HepG2 (cell line): ENCODE data around the gene ADAMTS17. TPM values are rescaled to one million over a fixed set of nuclear protein-coding genes. Genes with fewer than 3 reads are reported as not detected.

Experiments used
- ATAC-seq: fragments of 200-7000 bp; cut with Tn5 transposase; 3 replicates; pipeline ENCODE4 v1.9.1; 2020; ENCODE audit warnings: mild to moderate bottlenecking, moderate library complexity
- BruUV-seq: library from RNA; stranded (reverse); fragments of 400-500 nt; replicated peaks from 2 replicates; lab custom pipeline; 2021; lab: Mats Ljungman, UMichigan
- CTCF ChIA-PET: fragments of 300-600 bp; formaldehyde crosslinking; extraction: SDS; loops from one replicate; lab custom pipeline; 2021; ENCODE audit warnings: low total read pairs, inconsistent platforms, low intra/inter-chr PET ratio; lab: Yijun Ruan, JAX
- POLR2A ChIA-PET: fragments of 350-600 bp; sonication (Branson Sonifier 250); formaldehyde crosslinking; loops from one replicate; lab custom pipeline; 2020; ENCODE audit warnings: antibody characterized with exemption, inconsistent platforms; lab: Yijun Ruan, JAX
- DNase-seq: peaks from one replicate; pipeline ENCODE4 v3.0.0-alpha.2; 2015; ENCODE audit warnings: low spot score
- FAIRE-seq: peaks from 3 replicates; lab custom pipeline; 2011; peaks lifted over from hg19 to GRCh38; lab: Jason Lieb, UNC
- H2AFZ ChIP-seq: one replicate; pipeline ENCODE4 v1.6.1; 2011; ENCODE audit warnings: low read length, inconsistent platforms
- H3K27ac ChIP-seq: fragments of 300-600 bp; 3 replicates; pipeline ENCODE4 v1.8.0; 2011; ENCODE audit warnings: mixed run types, mild to moderate bottlenecking, mixed read lengths, low read length, inconsistent platforms; ENCODE audit not compliant: insufficient read depth; ENCODE audit errors: extremely low read length
- H3K27me3 ChIP-seq, 2 experiments: fragments of 200-600 bp in 1 of 2; 2 replicates in 1 of 2; 3 replicates in 1 of 2; pipeline versions ENCODE4 v1.6.0 to v1.8.0; 2011; ENCODE audit warnings: low read length in 2 of 2, mild to moderate bottlenecking in 2 of 2, moderate library complexity in 2 of 2, inconsistent platforms in 1 of 2; ENCODE audit not compliant: insufficient read depth in 2 of 2, control insufficient read depth in 1 of 2
- H3K36me3 ChIP-seq, 2 experiments: fragments of 200-600 bp in 1 of 2; replicated peaks in 1 of 2; 2 replicates in 1 of 2; 3 replicates in 1 of 2; pipeline versions ENCODE4 v1.5.1 to v1.8.0; 2011; ENCODE audit warnings: low read length in 2 of 2, inconsistent platforms in 1 of 2; ENCODE audit not compliant: insufficient read depth in 2 of 2, control insufficient read depth in 1 of 2
- H3K4me1 ChIP-seq: 2 replicates; pipeline ENCODE4 v1.5.1; 2012; ENCODE audit warnings: low read length, inconsistent platforms; ENCODE audit not compliant: insufficient read depth
- H3K4me2 ChIP-seq: 2 replicates; pipeline ENCODE4 v1.6.0; 2011; ENCODE audit warnings: low read depth, low read length, inconsistent platforms
- H3K4me3 ChIP-seq, 3 experiments: fragments of 200-600 bp in 1 of 3; sonication (generic), shearing (Covaris generic) in 1 of 3; replicated peaks in 1 of 3; 2 replicates each; pipeline ENCODE4 v1.5.1; 2011 to 2016; ENCODE audit warnings: low read length in 3 of 3, inconsistent platforms in 2 of 3, low read depth in 2 of 3, mild to moderate bottlenecking in 2 of 3, control low read depth in 1 of 3, mixed read lengths in 1 of 3; ENCODE audit not compliant: insufficient read depth in 1 of 3
- H3K79me2 ChIP-seq: one replicate; pipeline ENCODE4 v1.6.1; 2011; ENCODE audit warnings: low read length, inconsistent platforms; ENCODE audit not compliant: insufficient read depth
- H3K9ac ChIP-seq: 2 replicates; pipeline ENCODE4 v1.6.0; 2011; ENCODE audit warnings: mild to moderate bottlenecking, low read depth, low read length, inconsistent platforms; ENCODE audit not compliant: insufficient read depth
- H3K9me3 ChIP-seq: 2 replicates; pipeline ENCODE4 v1.5.1; 2012; ENCODE audit warnings: mild to moderate bottlenecking, low read length
- H4K20me1 ChIP-seq: 2 replicates; pipeline ENCODE4 v1.6.0; 2011; ENCODE audit warnings: inconsistent platforms, mild to moderate bottlenecking, low read length, moderate library complexity; ENCODE audit not compliant: insufficient read depth
- FOXK1 ChIP-seq: sonication (generic); formaldehyde crosslinking; IDR thresholded peaks from 2 replicates; pipeline ENCODE4 v1.4.0; 2020; ENCODE audit warnings: low read depth, missing genetic modification reagents, borderline replicate concordance
- KDM4B ChIP-seq: sonication (generic); formaldehyde crosslinking; IDR thresholded peaks from 2 replicates; pipeline ENCODE4 v1.4.0; 2020; ENCODE audit warnings: missing genetic modification reagents
- POLR2AphosphoS5 ChIP-seq: IDR thresholded peaks from 2 replicates; pipeline ENCODE4 v1.6.1; 2012; ENCODE audit warnings: low read depth, low read length
- WGBS: methylation state at CpG from one replicate; pipeline ENCODE4 v1.1.6; 2017; ENCODE audit warnings: low lambda C conversion rate; 5-methylcytosine and 5-hydroxymethylcytosine counted together
- in situ Hi-C: cut with HindIII; loops from 2 replicates; pipeline ENCODE4 v1.10.0; 2017; ENCODE audit warnings: low pct_unique_long_range_greater_than_20kb; ENCODE audit not compliant: extremely low pct_ligation_motif_present
- intact Hi-C: fragments of 100-400 bp; cut with micrococcal nuclease; formaldehyde crosslinking; loops from one replicate; pipeline ENCODE4 v1.10.0; 2022; ENCODE audit not compliant: unreplicated experiment
- polyA plus RNA-seq, 8 experiments: library from polyadenylated mRNA; depleted of rRNA in 3 of 8; stranded (reverse) in 7 of 8; unstranded in 1 of 8; fragments of >200 nt; fragmentation: Illumina TruSeq in 4 of 8; extraction: Trizol in 4 of 8; gene quantifications; 2 replicates each; pipeline versions ENCODE4 v1.2.1 to v1.2.3, GENCODE V29; 2011 to 2016; ENCODE audit warnings: low read depth in 4 of 8, missing spikeins in 1 of 8, mixed read lengths in 1 of 8; ENCODE audit not compliant: insufficient read depth in 1 of 8
- total RNA-seq, 5 experiments: library from RNA; depleted of rRNA; stranded (reverse); fragments of >200 nt; fragmentation: Illumina TruSeq; extraction: Trizol; gene quantifications; 2 replicates each; pipeline ENCODE4 v1.2.3, GENCODE V29; 2016; ENCODE audit warnings: low read depth in 1 of 5
- TF ChIP-seq, protein P1 (sequence below): sonication (generic); formaldehyde crosslinking; IDR thresholded peaks from 2 replicates; pipeline ENCODE4 v1.8.1; 2023; ENCODE audit warnings: mild to moderate bottlenecking, inconsistent platforms, moderate library complexity, missing genetic modification reagents, borderline replicate concordance
- TF ChIP-seq, protein P2 (sequence below): sonication (generic); formaldehyde crosslinking; IDR thresholded peaks from 2 replicates; pipeline ENCODE4 v1.4.0; 2020; ENCODE audit warnings: low read depth, mild to moderate bottlenecking, missing genetic modification reagents
- TF ChIP-seq, protein P3 (sequence below): sonication (generic); formaldehyde crosslinking; IDR thresholded peaks from 2 replicates; pipeline ENCODE4 v1.9.0; 2022; ENCODE audit warnings: missing genetic modification reagents, mild to moderate bottlenecking, borderline replicate concordance
- TF ChIP-seq, protein P4 (sequence below): sonication (generic); formaldehyde crosslinking; IDR thresholded peaks from 2 replicates; pipeline ENCODE4 v1.4.0; 2020; ENCODE audit warnings: missing genetic modification reagents

ADAMTS17 gene
- total and polyA plus RNA-seq, 2 of the 13 experiments (the other 11 are each of a cell fraction or from before 2014, with no cell fraction given), result 0.02 to 0.04 TPM

DNA sequence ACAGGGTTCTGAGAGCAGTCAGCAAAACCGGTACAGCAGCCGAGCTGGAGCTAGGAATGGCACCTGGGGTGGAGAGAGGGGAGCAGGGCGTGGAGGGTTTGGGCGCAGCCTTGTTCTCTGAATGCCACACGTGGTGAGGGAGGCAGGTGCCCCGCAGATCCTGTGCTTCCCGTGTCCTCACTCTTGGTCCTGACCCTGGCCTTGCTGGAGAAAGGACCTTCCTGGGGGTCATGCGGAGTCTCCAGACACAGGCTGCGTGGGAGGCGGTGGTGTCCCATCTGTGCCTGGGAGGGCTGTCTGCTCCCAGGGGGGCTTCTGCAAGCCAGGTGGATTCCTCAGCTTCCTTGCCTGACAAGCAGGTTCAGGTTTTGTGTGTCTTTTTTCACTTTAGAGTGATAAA, 363.8 kb downstream of the ADAMTS17 start:
- ATAC-seq, result no peak

More for the DNA sequence above, 363.8 kb downstream of the ADAMTS17 start:
- H3K27ac ChIP-seq, result no peak overlapping the region
- H3K36me3 ChIP-seq, result no peaks in the 10 kb centered on the region
- FAIRE-seq (no peak), DNase-seq (no peak)
- in situ Hi-C loops, result no loop called here
- H3K27me3 ChIP-seq, result no peaks in the 10 kb centered on the region; a peak in 2 of 5 replicates
- H3K9me3 ChIP-seq, result no peaks in the 10 kb centered on the region
- no peak overlapping the region for H3K4me3 ChIP-seq
- no peaks in the 10 kb centered on the region for H4K20me1 ChIP-seq
- peaks cover 11% of the 10 kb centered on the region; the same call in 1 of the 2 replicates for H3K4me1 ChIP-seq
- 72% methylated on average over 3 of the region's 10 CpGs for WGBS
- BruUV-seq, result no TSS peak
- H3K79me2 ChIP-seq, result no peaks in the 10 kb centered on the region
- no peak for TF ChIP-seq FOXK1
- no peak for TF ChIP-seq KDM4B (CRISPR knock-in tag)
- no peak for TF ChIP-seq POLR2AphosphoS5
- TF ChIP-seq, protein P1, sequence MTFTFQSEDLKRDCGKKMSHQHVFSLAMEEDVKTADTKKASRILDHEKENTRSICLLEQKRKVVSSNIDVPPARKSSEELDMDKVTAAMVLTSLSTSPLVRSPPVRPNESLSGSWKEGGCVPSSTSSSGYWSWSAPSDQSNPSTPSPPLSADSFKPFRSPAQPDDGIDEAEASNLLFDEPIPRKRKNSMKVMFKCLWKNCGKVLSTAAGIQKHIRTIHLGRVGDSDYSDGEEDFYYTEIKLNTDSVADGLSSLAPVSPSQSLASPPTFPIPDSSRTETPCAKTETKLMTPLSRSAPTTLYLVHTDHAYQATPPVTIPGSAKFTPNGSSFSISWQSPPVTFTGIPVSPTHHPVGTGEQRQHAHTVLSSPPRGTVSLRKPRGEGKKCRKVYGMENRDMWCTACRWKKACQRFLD (CRISPR knock-in tag), result no peak
- TF ChIP-seq, protein P2, sequence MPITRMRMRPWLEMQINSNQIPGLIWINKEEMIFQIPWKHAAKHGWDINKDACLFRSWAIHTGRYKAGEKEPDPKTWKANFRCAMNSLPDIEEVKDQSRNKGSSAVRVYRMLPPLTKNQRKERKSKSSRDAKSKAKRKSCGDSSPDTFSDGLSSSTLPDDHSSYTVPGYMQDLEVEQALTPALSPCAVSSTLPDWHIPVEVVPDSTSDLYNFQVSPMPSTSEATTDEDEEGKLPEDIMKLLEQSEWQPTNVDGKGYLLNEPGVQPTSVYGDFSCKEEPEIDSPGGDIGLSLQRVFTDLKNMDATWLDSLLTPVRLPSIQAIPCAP (CRISPR knock-in tag), result no peak
- TF ChIP-seq, protein P3, sequence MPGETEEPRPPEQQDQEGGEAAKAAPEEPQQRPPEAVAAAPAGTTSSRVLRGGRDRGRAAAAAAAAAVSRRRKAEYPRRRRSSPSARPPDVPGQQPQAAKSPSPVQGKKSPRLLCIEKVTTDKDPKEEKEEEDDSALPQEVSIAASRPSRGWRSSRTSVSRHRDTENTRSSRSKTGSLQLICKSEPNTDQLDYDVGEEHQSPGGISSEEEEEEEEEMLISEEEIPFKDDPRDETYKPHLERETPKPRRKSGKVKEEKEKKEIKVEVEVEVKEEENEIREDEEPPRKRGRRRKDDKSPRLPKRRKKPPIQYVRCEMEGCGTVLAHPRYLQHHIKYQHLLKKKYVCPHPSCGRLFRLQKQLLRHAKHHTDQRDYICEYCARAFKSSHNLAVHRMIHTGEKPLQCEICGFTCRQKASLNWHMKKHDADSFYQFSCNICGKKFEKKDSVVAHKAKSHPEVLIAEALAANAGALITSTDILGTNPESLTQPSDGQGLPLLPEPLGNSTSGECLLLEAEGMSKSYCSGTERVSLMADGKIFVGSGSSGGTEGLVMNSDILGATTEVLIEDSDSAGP (CRISPR knock-in tag), result no peak
- TF ChIP-seq, protein P4, sequence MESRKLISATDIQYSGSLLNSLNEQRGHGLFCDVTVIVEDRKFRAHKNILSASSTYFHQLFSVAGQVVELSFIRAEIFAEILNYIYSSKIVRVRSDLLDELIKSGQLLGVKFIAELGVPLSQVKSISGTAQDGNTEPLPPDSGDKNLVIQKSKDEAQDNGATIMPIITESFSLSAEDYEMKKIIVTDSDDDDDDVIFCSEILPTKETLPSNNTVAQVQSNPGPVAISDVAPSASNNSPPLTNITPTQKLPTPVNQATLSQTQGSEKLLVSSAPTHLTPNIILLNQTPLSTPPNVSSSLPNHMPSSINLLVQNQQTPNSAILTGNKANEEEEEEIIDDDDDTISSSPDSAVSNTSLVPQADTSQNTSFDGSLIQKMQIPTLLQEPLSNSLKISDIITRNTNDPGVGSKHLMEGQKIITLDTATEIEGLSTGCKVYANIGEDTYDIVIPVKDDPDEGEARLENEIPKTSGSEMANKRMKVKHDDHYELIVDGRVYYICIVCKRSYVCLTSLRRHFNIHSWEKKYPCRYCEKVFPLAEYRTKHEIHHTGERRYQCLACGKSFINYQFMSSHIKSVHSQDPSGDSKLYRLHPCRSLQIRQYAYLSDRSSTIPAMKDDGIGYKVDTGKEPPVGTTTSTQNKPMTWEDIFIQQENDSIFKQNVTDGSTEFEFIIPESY (CRISPR knock-in tag), result no peak
- no peak overlapping the region for H3K9ac ChIP-seq
- no peak overlapping the region for H2AFZ ChIP-seq
- intact Hi-C loops, result no loop called here
- ChIA-PET CTCF (no interaction called here), POLR2A (no interaction called here)
- no peak overlapping the region for H3K4me2 ChIP-seq
